Measurements from ENCODE around the gene SORCS2. TPM values are rescaled to one million over a fixed set of nuclear protein-coding genes. Genes with fewer than 3 reads are reported as not detected.

SORCS2 gene
- total RNA-seq, 8 experiments from 2014 or later = 1.8 to 14.0 (median 5.3) TPM

DNA sequence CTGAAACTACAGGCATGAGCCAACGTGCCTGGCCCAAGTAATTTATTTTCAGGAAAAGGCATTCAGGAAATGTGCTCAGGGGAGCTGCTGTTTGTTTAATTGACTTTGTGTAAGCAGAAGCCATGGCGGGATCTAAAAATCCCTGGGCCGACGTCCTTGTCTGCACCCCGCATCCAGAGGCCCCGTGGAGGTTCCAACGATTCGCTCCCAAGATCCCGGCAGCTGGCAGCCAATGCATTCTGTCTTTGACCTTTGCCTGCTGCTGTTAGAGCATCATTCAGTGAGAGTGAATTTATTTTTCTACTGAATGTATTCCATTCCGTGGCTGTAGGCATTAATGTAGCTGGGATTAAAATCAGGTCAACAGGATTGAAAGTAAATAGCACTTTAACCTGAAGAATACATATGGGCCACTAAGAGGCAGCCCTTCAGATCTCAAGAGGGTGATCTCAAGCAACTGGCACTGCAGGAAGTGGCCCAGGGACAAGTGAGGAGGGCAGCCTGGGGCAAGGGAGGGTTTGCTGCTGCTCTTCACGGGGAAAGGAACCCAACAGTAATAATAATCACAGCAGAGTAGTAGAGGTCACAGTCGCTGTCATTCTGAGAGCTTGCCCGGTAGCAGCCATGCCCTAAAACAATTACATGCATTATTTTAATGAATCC is 167.2 kb downstream of the SORCS2 start:
- in situ Hi-C loops (cut with MboI; ENCODE audit: low pct_unique_long_range_greater_than_20kb in 2 of 9, low sequenced_read_pairs in 9 of 9, unreplicated experiment in 9 of 9) = no loop called here
- no peak overlapping the region for H3K4me3 ChIP-seq
- peak in 3 of 8 experiments; percentile 16 to 51 (median 35) for ATAC-seq (replicated peaks in 6 of 8)
- peaks cover 43 to 48% of the 10 kb centered on the region in 2 donors for H3K4me1 ChIP-seq (replicated peaks in 1 of 2)
- H3K27ac ChIP-seq = peak overlapping the region; percentile 18 to 49
- 53 to 85% (median 71%) methylated on average over 2 to 9 of the region's 13 CpGs; no CpG with 5 or more reads in 1 of the 10 experiments for WGBS, 10 experiments

DNA sequence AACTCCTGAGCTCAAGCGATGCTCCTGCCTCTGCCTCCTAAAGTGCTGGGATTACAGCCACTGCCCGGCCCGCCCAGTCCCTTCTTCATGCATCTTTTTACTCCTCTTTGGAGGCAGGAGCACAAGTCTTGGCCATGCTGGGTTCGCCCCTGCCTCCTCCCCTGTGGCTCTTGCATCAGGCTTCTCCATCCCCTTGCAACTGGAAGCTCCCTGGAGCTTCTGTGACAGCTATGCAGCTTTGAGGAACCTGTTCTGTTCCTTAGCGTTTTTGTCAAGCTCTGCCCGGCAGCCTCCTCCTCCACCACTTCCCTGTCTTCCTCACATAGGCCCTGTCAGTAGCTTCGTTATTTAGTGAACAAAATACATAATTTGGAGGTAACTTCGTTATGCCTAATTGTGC is 168.5 kb downstream of the SORCS2 start:
- Histone ChIP-seq H3K4me3 (no peak overlapping the region), H3K4me1 (replicated peaks in 1 of 2) (peaks cover 43 to 53% of the 10 kb centered on the region in 2 donors), H3K27ac (no peak overlapping the region)
- 52 to 100% (median 72%) methylated on average over 1 to 8 of the region's 8 CpGs; no CpG with 5 or more reads in 2 of the 10 experiments for WGBS, 10 experiments
- in situ Hi-C loops (cut with MboI; ENCODE audit: low pct_unique_long_range_greater_than_20kb in 2 of 9, low sequenced_read_pairs in 9 of 9, unreplicated experiment in 9 of 9) = no loop called here
- ATAC-seq (replicated peaks in 6 of 8) = peak in 1 of 8 experiments; percentile 18

DNA sequence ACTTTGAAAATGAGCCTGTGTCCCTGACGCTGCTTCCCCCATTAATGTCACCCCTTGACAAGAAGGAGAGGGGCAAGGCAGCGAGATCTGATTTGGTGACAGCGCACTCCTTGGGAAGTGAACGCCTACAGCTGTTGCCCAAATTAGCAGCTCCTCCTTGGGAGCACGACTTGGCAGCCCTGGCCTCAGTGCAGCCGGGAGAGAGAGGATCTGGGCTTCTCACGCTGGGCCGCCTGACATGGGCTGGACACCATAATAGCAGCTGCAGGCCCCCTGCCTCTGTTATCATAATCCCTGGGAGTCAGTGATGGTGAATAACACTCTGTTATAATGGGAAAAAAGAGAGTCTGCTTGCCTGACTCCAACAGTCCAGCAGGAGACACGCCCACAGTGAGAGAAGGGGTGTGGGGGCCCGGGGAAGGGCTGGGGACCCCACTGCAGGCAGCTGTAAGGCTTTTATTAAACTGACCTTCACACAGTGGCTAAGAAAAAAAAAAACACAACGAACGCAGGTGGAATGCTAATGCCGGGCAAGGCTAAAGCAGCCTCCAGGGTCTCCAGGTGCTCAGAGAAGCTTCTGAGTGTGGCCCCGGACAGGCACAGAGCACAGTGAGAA is 169.1 kb downstream of the SORCS2 start:
- Histone ChIP-seq H3K27ac (no peak overlapping the region), H3K4me1 (replicated peaks in 1 of 2) (peaks cover 47 to 55% of the 10 kb centered on the region in 2 donors), H3K4me3 (no peak overlapping the region)
- peak in 5 of 8 experiments; percentile 8 to 61 (median 55) for ATAC-seq (replicated peaks in 6 of 8)
- WGBS, 10 experiments = 60 to 83% (median 66%) methylated on average over 1 to 5 of the region's 14 CpGs; no CpG with 5 or more reads in 6 of the 10 experiments
- in situ Hi-C loops (cut with MboI; ENCODE audit: low pct_unique_long_range_greater_than_20kb in 2 of 9, low sequenced_read_pairs in 9 of 9, unreplicated experiment in 9 of 9) = no loop called here

DNA sequence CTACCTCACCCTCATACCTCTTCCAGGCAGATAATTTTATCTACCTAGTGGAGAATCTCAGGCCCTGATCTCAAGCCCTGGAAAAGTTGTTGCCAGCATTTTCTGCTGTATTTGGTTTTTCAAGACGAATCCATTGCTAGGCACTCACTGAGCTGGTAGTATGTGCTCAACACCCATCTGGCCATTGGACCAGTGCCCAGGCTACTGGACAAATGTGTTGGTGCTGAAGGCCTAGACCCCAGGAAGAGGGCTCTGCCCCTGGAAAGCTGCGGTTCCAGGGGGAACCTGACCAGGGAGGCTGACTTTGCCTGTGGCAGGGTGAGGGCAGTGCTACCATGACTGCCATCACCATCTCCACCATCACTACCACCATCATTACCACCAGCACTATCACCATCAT is 170.0 kb downstream of the SORCS2 start:
- Histone ChIP-seq H3K27ac (no peak overlapping the region), H3K4me3 (no peak overlapping the region), H3K4me1 (replicated peaks in 1 of 2) (peaks cover 46 to 47% of the 10 kb centered on the region in 2 donors)
- in situ Hi-C loops (cut with MboI; ENCODE audit: low pct_unique_long_range_greater_than_20kb in 2 of 9, low sequenced_read_pairs in 9 of 9, unreplicated experiment in 9 of 9) = no loop called here
- no peak for ATAC-seq (replicated peaks in 6 of 8)
- WGBS, 10 experiments = 0 to 14% methylated on average over 1 of the region's 2 CpGs; no CpG with 5 or more reads in 8 of the 10 experiments

DNA sequence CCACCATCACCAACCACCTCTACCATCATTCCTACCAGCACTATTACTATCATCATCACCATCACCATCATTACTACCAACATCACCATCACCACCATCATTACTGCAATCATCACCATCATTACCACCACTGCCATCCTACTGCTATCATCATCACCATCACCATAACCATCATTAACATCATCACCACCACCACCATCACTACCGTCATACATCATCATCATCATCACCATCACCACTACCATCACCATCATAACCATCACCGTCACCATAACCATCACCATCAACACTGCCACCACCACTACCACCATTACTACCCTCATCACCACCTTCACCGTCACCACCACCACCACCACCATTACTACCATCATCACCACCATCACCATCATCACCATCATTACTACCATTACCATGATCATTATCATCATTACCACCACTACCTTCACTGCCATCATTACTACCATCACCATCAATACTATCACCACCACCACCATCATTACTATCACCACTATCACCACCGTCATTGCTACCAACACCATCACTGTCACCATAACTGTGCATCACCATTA is 170.6 kb downstream of the SORCS2 start:
- 60 to 100% (median 94%) methylated on average over 1 to 4 of the region's 4 CpGs; no CpG with 5 or more reads in 2 of the 10 experiments for WGBS, 10 experiments
- no peak for ATAC-seq (replicated peaks in 6 of 8)
- Histone ChIP-seq H3K27ac (no peak overlapping the region), H3K4me1 (replicated peaks in 1 of 2) (peaks cover 45 to 47% of the 10 kb centered on the region in 2 donors), H3K4me3 (no peak overlapping the region)
- in situ Hi-C loops (cut with MboI; ENCODE audit: low pct_unique_long_range_greater_than_20kb in 2 of 9, low sequenced_read_pairs in 9 of 9, unreplicated experiment in 9 of 9) = no loop called here

GRCh38 chr4:7364979-7365378 is 172.6 kb downstream of the SORCS2 start:
- in situ Hi-C loops (cut with MboI; ENCODE audit: low pct_unique_long_range_greater_than_20kb in 2 of 9, low sequenced_read_pairs in 9 of 9, unreplicated experiment in 9 of 9) = no loop called here
- ATAC-seq (replicated peaks in 6 of 8) = no peak

DNA sequence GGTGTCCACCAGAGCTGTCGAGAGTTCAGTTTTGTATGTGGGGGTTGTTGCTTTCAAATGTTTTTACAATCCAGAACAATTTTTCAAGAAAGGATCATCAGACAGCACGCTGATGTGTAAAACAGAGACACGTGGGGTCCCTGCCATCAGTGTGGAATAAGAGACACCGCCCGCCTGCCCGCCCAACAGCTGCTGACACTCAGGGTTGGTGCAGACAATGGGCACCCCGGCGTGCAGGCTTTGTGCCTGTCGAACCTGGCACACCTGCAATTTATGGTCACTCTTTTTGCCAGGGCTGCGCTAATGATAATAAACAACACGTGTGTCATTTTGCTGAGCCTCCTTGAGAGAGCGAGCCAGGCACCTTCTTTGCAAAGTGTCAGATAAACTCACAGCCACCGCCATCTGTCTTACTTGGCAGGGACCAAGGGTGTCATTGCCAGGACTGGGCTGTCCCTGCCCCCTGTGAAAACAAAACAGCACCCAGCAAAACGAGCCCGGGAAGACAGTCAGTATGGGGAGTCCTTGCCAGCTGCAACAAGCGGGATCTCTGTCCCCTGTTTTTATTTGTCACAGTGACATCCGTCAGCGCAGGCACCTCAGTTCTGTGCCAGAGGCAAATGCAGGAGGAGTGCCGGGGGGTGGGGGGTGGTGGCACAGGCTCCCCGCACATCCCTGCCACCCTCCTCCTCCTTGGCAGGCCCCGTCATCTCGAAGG is 173.3 kb downstream of the SORCS2 start:
- no peak overlapping the region for H3K27ac ChIP-seq
- H3K4me1 ChIP-seq (replicated peaks in 1 of 2) = peaks cover 30 to 31% of the 10 kb centered on the region in 2 donors
- WGBS, 10 experiments = 0 to 100% (median 32%) methylated on average over 1 to 5 of the region's 22 CpGs; no CpG with 5 or more reads in 2 of the 10 experiments
- no peak overlapping the region for H3K4me3 ChIP-seq
- peak in 6 of 8 experiments; percentile 5 to 61 (median 14) for ATAC-seq (replicated peaks in 6 of 8)
- in situ Hi-C loops (cut with MboI; ENCODE audit: low pct_unique_long_range_greater_than_20kb in 2 of 9, low sequenced_read_pairs in 9 of 9, unreplicated experiment in 9 of 9) = no loop called here

More at GRCh38 chr4:7364979-7365378, 172.6 kb downstream of the SORCS2 start:
- no peak overlapping the region for H3K4me3 ChIP-seq
- no peak overlapping the region for H3K27ac ChIP-seq
- H3K4me1 ChIP-seq (replicated peaks in 1 of 2) = peaks cover 31 to 34% of the 10 kb centered on the region in 2 donors
- WGBS, 10 experiments = 86 to 100% (median 94%) methylated on average over 2 to 4 of the region's 5 CpGs; no CpG with 5 or more reads in 7 of the 10 experiments

GRCh38 chr4:7366180-7366945 is 174.0 kb downstream of the SORCS2 start:
- WGBS, 10 experiments = 50 to 80% (median 80%) methylated on average over 1 to 4 of the region's 11 CpGs; no CpG with 5 or more reads in 5 of the 10 experiments
- H3K4me1 ChIP-seq (replicated peaks in 1 of 2) = peaks cover 30% of the 10 kb centered on the region in 2 donors
- no peak overlapping the region for H3K27ac ChIP-seq
- ATAC-seq (replicated peaks in 6 of 8) = peak in 4 of 8 experiments; percentile 18 to 38 (median 27)
- H3K4me3 ChIP-seq = no peak overlapping the region
- in situ Hi-C loops (cut with MboI; ENCODE audit: low pct_unique_long_range_greater_than_20kb in 2 of 9, low sequenced_read_pairs in 9 of 9, unreplicated experiment in 9 of 9) = no loop called here

- in situ Hi-C loops (cut with MboI; ENCODE audit: low pct_unique_long_range_greater_than_20kb in 2 of 9, low sequenced_read_pairs in 9 of 9, unreplicated experiment in 9 of 9) = no loop called here
- Histone ChIP-seq H3K27ac (no peak overlapping the region), H3K4me1 (replicated peaks in 1 of 2) (peaks cover 32% of the 10 kb centered on the region in 2 donors), H3K4me3 (no peak overlapping the region)
- no peak for ATAC-seq (replicated peaks in 6 of 8)
- 30 to 100% (median 77%) methylated on average over 1 to 5 of the region's 7 CpGs; no CpG with 5 or more reads in 5 of the 10 experiments for WGBS, 10 experiments
Observed at GRCh38 chr4:7366954-7367353, 174.6 kb downstream of the SORCS2 start.

- peak in 3 of 8 experiments; percentile 46 to 83 (median 57) for ATAC-seq (replicated peaks in 6 of 8)
- in situ Hi-C loops (cut with MboI; ENCODE audit: low pct_unique_long_range_greater_than_20kb in 2 of 9, low sequenced_read_pairs in 9 of 9, unreplicated experiment in 9 of 9) = no loop called here
- peaks cover 32 to 34% of the 10 kb centered on the region in 2 donors for H3K4me1 ChIP-seq (replicated peaks in 1 of 2)
- 50 to 100% (median 63%) methylated on average over 1 to 11 of the region's 13 CpGs for WGBS, 10 experiments
- H3K27ac ChIP-seq = no peak overlapping the region
- no peak overlapping the region for H3K4me3 ChIP-seq
Observed at GRCh38 chr4:7367406-7367805, 175.1 kb downstream of the SORCS2 start.

- H3K4me3 ChIP-seq = no peak overlapping the region
- H3K4me1 ChIP-seq (replicated peaks in 1 of 2) = peaks cover 32 to 34% of the 10 kb centered on the region in 2 donors
- 27 to 100% (median 83%) methylated on average over 1 to 6 of the region's 8 CpGs; no CpG with 5 or more reads in 5 of the 10 experiments for WGBS, 10 experiments
- peak in 3 of 8 experiments; percentile 8 to 51 (median 28) for ATAC-seq (replicated peaks in 6 of 8)
- no peak overlapping the region for H3K27ac ChIP-seq
- in situ Hi-C loops (cut with MboI; ENCODE audit: low pct_unique_long_range_greater_than_20kb in 2 of 9, low sequenced_read_pairs in 9 of 9, unreplicated experiment in 9 of 9) = no loop called here
Observed at GRCh38 chr4:7367864-7368277, 175.5 kb downstream of the SORCS2 start.

GRCh38 chr4:7368296-7368695 is 176.0 kb downstream of the SORCS2 start:
- Histone ChIP-seq H3K4me1 (replicated peaks in 1 of 2) (peaks cover 32 to 34% of the 10 kb centered on the region in 2 donors), H3K4me3 (no peak overlapping the region), H3K27ac (no peak overlapping the region)
- peak in 1 of 8 experiments; percentile 36 for ATAC-seq (replicated peaks in 6 of 8)
- WGBS, 10 experiments = 89 to 100% (median 100%) methylated on average over 1 to 3 of the region's 7 CpGs; no CpG with 5 or more reads in 7 of the 10 experiments
- in situ Hi-C loops (cut with MboI; ENCODE audit: low pct_unique_long_range_greater_than_20kb in 2 of 9, low sequenced_read_pairs in 9 of 9, unreplicated experiment in 9 of 9) = no loop called here

Data from motor neuron (in vitro differentiated cells).